Endothelial cell (in vitro differentiated cells): ENCODE data around the gene NOXO1. TPM values are rescaled to one million over a fixed set of nuclear protein-coding genes. Genes with fewer than 3 reads are reported as not detected.
A peak's percentile ranks its signal among the peaks of the same experiment; 100 is the strongest.

Source experiments
- DNase-seq: peaks from one replicate; pipeline ENCODE4 v3.0.0; 2021; ENCODE audit warnings: low spot score
- H3K27ac Mint-ChIP-seq: one replicate; pipeline ENCODE4 v1.8.0; 2021; ENCODE audit warnings: mixed read lengths, inconsistent platforms; ENCODE audit not compliant: unreplicated experiment
- H3K27me3 Mint-ChIP-seq: one replicate; pipeline ENCODE4 v1.8.0; 2021; ENCODE audit warnings: mild to moderate bottlenecking, moderate library complexity, mixed read lengths, inconsistent platforms; ENCODE audit not compliant: unreplicated experiment
- H3K36me3 Mint-ChIP-seq: one replicate; pipeline ENCODE4 v1.8.0; 2021; ENCODE audit warnings: mild to moderate bottlenecking, low read depth, mixed read lengths, inconsistent platforms; ENCODE audit not compliant: unreplicated experiment
- H3K4me1 Mint-ChIP-seq: one replicate; pipeline ENCODE4 v1.8.0; 2021; ENCODE audit warnings: mild to moderate bottlenecking, mixed read lengths, inconsistent platforms; ENCODE audit not compliant: unreplicated experiment
- H3K4me3 Mint-ChIP-seq: one replicate; pipeline ENCODE4 v1.8.0; 2021; ENCODE audit warnings: mild to moderate bottlenecking, mixed read lengths, inconsistent platforms; ENCODE audit not compliant: unreplicated experiment
- H3K9me3 Mint-ChIP-seq: one replicate; pipeline ENCODE4 v1.8.0; 2021; ENCODE audit warnings: mixed read lengths, inconsistent platforms; ENCODE audit not compliant: unreplicated experiment
- CTCF ChIP-seq: fragments of 200-600 bp; sonication (generic); IDR thresholded peaks from one replicate; pipeline ENCODE4 v1.5.0; 2021; ENCODE audit warnings: antibody characterized with exemption; ENCODE audit not compliant: unreplicated experiment
- total RNA-seq: library from RNA; stranded (reverse); fragmentation: NEBNext Ultra II Directional; extraction: Animal tissue kit (Norgen Biotek cat#: 25700); gene quantifications from one replicate; pipeline ENCODE4 v1.2.1, GENCODE V29; 2021; ENCODE audit not compliant: unreplicated experiment

NOXO1 gene
- total RNA-seq, 1 donor from 2014 or later = 0.23 TPM

GRCh38 chr16:1971796-1972489 is 9.3 kb downstream of the NOXO1 start, which contains the start of gene TBL3:
Gene TBL3 (plus strand): TSS chr16:1972053. CDS start chr16:1972165, 112 bp downstream.
- peak within 1 kb of the TSS; percentile 99 for H3K27ac Mint-ChIP-seq
- peaks cover 10% of the 10 kb centered on the region for H3K27me3 Mint-ChIP-seq
- no peaks in the 10 kb centered on the region for H3K36me3 Mint-ChIP-seq
- DNase-seq = peak; percentile 95
- H3K4me3 Mint-ChIP-seq = peak within 1 kb of the TSS; percentile 98
- H3K4me1 Mint-ChIP-seq = peaks cover 12% of the 10 kb centered on the region
- TF ChIP-seq CTCF = no peak
- H3K9me3 Mint-ChIP-seq = no peaks in the 10 kb centered on the region

GRCh38 chr16:1968146-1968953 is 12.9 kb downstream of the NOXO1 start:
- H3K27ac Mint-ChIP-seq = no peak overlapping the region
- no peak overlapping the region for H3K4me3 Mint-ChIP-seq
- peaks cover 5% of the 10 kb centered on the region for H3K36me3 Mint-ChIP-seq
- no peaks in the 10 kb centered on the region for H3K9me3 Mint-ChIP-seq
- DNase-seq = no peak
- peaks cover 26% of the 10 kb centered on the region for H3K4me1 Mint-ChIP-seq
- TF ChIP-seq CTCF = no peak
- H3K27me3 Mint-ChIP-seq = peaks cover 9% of the 10 kb centered on the region

GRCh38 chr16:1966460-1966859 is 14.8 kb downstream of the NOXO1 start, which contains the start of gene RNF151:
Gene RNF151 (plus strand): TSS chr16:1966856. CDS start chr16:1966882, 26 bp downstream.
- peak within 1 kb of the TSS; percentile 95 for H3K4me3 Mint-ChIP-seq
- TF ChIP-seq CTCF = no peak
- no peak for DNase-seq
- H3K36me3 Mint-ChIP-seq = peaks cover 10% of the 10 kb centered on the region
- H3K27ac Mint-ChIP-seq = peak within 1 kb of the TSS; percentile 94
- H3K27me3 Mint-ChIP-seq = peaks cover 5% of the 10 kb centered on the region
- H3K4me1 Mint-ChIP-seq = peaks cover 20% of the 10 kb centered on the region
- no peaks in the 10 kb centered on the region for H3K9me3 Mint-ChIP-seq

- DNase-seq = no peak
- peak overlapping the region; percentile 95 for H3K4me3 Mint-ChIP-seq
- no peak for TF ChIP-seq CTCF
- peaks cover 3% of the 10 kb centered on the region for H3K27me3 Mint-ChIP-seq
- H3K27ac Mint-ChIP-seq = peak overlapping the region; percentile 94
- H3K36me3 Mint-ChIP-seq = peaks cover 15% of the 10 kb centered on the region
- peaks cover 23% of the 10 kb centered on the region for H3K4me1 Mint-ChIP-seq
- no peaks in the 10 kb centered on the region for H3K9me3 Mint-ChIP-seq
These were observed 15.8 kb downstream of the NOXO1 start for GRCh38 chr16:1965396-1966001.
